HG03558 (cell line): Measurements from ENCODE around the gene SLC47A1.

Experiments used
- ATAC-seq: cut with Tn5 transposase; IDR thresholded peaks from one replicate; pipeline ENCODE4 v1.9.1; 2021; ENCODE audit warnings: moderate number of reproducible peaks; ENCODE audit not compliant: unreplicated experiment; ENCODE audit errors: extremely low read depth

The SLC47A1 gene

GRCh38 chr17:19583871-19584270 is 50.2 kb downstream of the SLC47A1 start:
- ATAC-seq, result no peak

- ATAC-seq, result no peak
Measured at GRCh38 chr17:19590451-19590850, 56.8 kb downstream of the SLC47A1 start.

- no peak for ATAC-seq
Measured at GRCh38 chr17:19590912-19591551, 57.4 kb downstream of the SLC47A1 start.

- ATAC-seq, result no peak
Measured at GRCh38 chr17:19592316-19592715, 58.7 kb downstream of the SLC47A1 start.

- ATAC-seq, result no peak
Measured at GRCh38 chr17:19596869-19597268, 63.2 kb downstream of the SLC47A1 start.

- ATAC-seq, result no peak
Measured at GRCh38 chr17:19610311-19610710, 76.7 kb downstream of the SLC47A1 start.

- ATAC-seq, result no peak
Measured at GRCh38 chr17:19610879-19611278, 77.2 kb downstream of the SLC47A1 start.

GRCh38 chr17:19613979-19614378 is 80.3 kb downstream of the SLC47A1 start:
- ATAC-seq, result no peak

- ATAC-seq, result no peak
Measured at GRCh38 chr17:19614900-19615299, 81.2 kb downstream of the SLC47A1 start.

- no peak for ATAC-seq
Measured at GRCh38 chr17:19618015-19618414, 84.4 kb downstream of the SLC47A1 start.

- ATAC-seq, result no peak
Measured at GRCh38 chr17:19619705-19620325, 86.2 kb downstream of the SLC47A1 start.

GRCh38 chr17:19621697-19622096 is 88.0 kb downstream of the SLC47A1 start:
- ATAC-seq, result no peak

GRCh38 chr17:19626079-19626478 is 92.4 kb downstream of the SLC47A1 start:
- no peak for ATAC-seq
